IgD-negative memory B cell (primary cell): ENCODE results near the gene NTSR2. TPM values are rescaled to one million over a fixed set of nuclear protein-coding genes. Genes with fewer than 3 reads are reported as not detected.
A peak's percentile ranks its signal among the peaks of the same experiment; 100 is the strongest.

Experiments
- H3K27ac Mint-ChIP-seq, 3 donors: one replicate each; pipeline ENCODE4 v1.8.0; 2020 to 2022; ENCODE audit warnings: mild to moderate bottlenecking in 3 of 3, mixed read lengths in 3 of 3, moderate library complexity in 1 of 3
- H3K27me3 Mint-ChIP-seq: one replicate; pipeline ENCODE4 v1.8.0; 2021; ENCODE audit warnings: mixed read lengths
- H3K36me3 Mint-ChIP-seq: one replicate; pipeline ENCODE4 v1.8.0; 2020; ENCODE audit warnings: mild to moderate bottlenecking, mixed read lengths
- H3K4me1 Mint-ChIP-seq, 3 donors: one replicate each; pipeline ENCODE4 v1.8.0; 2020 to 2022; ENCODE audit warnings: mixed read lengths in 3 of 3, mild to moderate bottlenecking in 1 of 3
- H3K4me3 Mint-ChIP-seq, 4 donors: one replicate each; pipeline ENCODE4 v1.8.0; 2020 to 2022; ENCODE audit warnings: mild to moderate bottlenecking in 4 of 4, mixed read lengths in 4 of 4, moderate library complexity in 3 of 4
- H3K9me3 Mint-ChIP-seq, 3 donors: one replicate each; pipeline ENCODE4 v1.8.0; 2020 to 2021; ENCODE audit warnings: mixed read lengths in 3 of 3, mild to moderate bottlenecking in 1 of 3
- polyA plus RNA-seq: library from polyadenylated mRNA; unstranded; fragments of 300-500 nt; fragmentation: Illumina TruSeq; gene quantifications from one replicate; pipeline ENCODE4 v1.2.3, GENCODE V29; 2021

NTSR2 gene
- polyA plus RNA-seq, 1 donor from 2014 or later = not detected

- Mint-ChIP-seq H3K36me3 (no peaks in the 10 kb centered on the region), H3K9me3 (no peaks in the 10 kb centered on the region), H3K4me3 (no peak overlapping the region), H3K27ac (no peak overlapping the region), H3K27me3 (peaks cover 4% of the 10 kb centered on the region), H3K4me1 (peaks cover 0 to 1% (median 0%) of the 10 kb centered on the region in 3 donors)
Observed at GRCh38 chr2:11621410-11621809, 48.6 kb downstream of the NTSR2 start.

- peaks cover 4% of the 10 kb centered on the region for H3K27me3 Mint-ChIP-seq
- H3K36me3 Mint-ChIP-seq = no peaks in the 10 kb centered on the region
- H3K27ac Mint-ChIP-seq = no peak overlapping the region
- H3K4me1 Mint-ChIP-seq = peaks cover 0 to 1% (median 0%) of the 10 kb centered on the region in 3 donors
- H3K9me3 Mint-ChIP-seq = no peaks in the 10 kb centered on the region
- no peak overlapping the region for H3K4me3 Mint-ChIP-seq
Observed at GRCh38 chr2:11618708-11619062, 51.3 kb downstream of the NTSR2 start.

DNA sequence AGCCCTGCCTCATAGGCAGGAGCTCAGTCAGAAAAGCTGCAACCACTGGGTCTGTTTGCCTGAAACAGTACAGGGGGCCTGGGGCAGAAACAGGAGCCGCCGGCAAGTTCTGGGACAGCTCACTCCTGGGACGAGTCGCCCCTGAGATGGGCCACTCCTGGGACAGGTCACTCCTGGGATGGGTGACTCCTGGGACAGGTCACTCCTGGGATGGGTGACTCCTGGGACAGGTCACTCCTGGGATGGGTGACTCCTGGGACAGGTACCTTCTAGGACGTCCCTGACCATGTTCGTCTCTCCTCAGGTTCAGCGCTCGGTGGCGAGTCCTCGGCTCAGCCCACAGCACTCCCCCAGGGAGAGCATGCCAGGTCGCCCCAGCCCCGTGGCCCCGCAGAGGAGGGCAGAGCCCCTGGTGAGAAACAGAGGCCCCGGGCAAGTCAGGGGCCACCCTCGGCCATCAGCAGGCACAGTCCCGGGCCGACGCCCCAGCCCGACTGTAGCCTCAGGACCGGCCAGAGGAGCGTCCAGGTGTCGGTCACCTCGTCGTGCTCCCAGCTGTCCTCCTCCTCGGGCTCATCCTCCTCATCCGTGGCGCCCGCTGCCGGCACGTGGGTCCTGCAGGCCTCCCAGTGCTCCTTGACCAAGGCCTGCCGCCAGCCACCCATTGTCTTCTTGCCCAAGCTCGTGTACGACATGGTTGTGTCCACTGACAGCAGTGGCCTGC lies 51.8 kb downstream of the NTSR2 start:
- Mint-ChIP-seq H3K4me3 (no peak overlapping the region), H3K9me3 (no peaks in the 10 kb centered on the region), H3K4me1 (peaks cover 0 to 1% (median 0%) of the 10 kb centered on the region in 3 donors), H3K27ac (no peak overlapping the region), H3K27me3 (peaks cover 4% of the 10 kb centered on the region), H3K36me3 (no peaks in the 10 kb centered on the region)

GRCh38 chr2:11617527-11617926 lies 52.5 kb downstream of the NTSR2 start:
- Mint-ChIP-seq H3K27me3 (peaks cover 2% of the 10 kb centered on the region), H3K27ac (no peak overlapping the region), H3K9me3 (no peaks in the 10 kb centered on the region), H3K4me3 (peak overlapping the region in 1 of 4 donors; percentile 47), H3K4me1 (peaks cover 0 to 1% (median 0%) of the 10 kb centered on the region in 3 donors), H3K36me3 (no peaks in the 10 kb centered on the region)

DNA sequence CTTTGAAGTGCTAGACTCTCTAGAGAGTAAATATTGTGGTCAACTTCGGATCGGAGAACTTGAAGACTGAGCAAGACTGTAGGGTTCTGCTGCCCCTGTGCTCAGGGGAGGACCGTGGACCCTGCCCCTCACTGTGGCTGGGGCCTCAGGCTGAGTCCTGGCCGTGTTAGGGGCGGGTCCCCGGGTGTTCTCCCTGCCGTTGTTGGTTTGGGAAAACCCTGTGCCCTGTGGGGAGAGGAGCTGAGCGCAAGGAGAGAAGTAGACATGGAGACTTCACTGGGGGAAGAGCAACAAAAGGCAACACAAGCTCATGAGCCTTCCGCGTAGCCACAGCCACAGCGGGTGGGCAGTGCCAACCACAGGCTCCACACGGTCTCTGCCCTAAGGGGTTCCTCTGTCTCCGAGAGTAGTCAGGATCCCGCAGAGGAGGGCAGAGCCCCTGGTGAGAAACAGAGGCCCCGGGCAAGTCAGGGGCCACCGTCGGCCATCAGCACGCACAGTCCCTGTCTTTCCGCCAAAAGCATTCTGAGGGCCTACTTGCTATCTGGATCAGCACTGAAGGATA lies 53.1 kb downstream of the NTSR2 start:
- Mint-ChIP-seq H3K27ac (no peak overlapping the region), H3K27me3 (no peaks in the 10 kb centered on the region), H3K36me3 (no peaks in the 10 kb centered on the region), H3K4me3 (no peak overlapping the region), H3K4me1 (peaks cover 0 to 1% (median 0%) of the 10 kb centered on the region in 3 donors), H3K9me3 (no peaks in the 10 kb centered on the region)

- no peak overlapping the region for H3K27ac Mint-ChIP-seq
- no peak overlapping the region for H3K4me3 Mint-ChIP-seq
- H3K9me3 Mint-ChIP-seq = peaks cover 0 to 1% (median 0%) of the 10 kb centered on the region in 3 donors
- H3K27me3 Mint-ChIP-seq = no peaks in the 10 kb centered on the region
- peaks cover 0 to 1% (median 0%) of the 10 kb centered on the region in 3 donors for H3K4me1 Mint-ChIP-seq
- no peaks in the 10 kb centered on the region for H3K36me3 Mint-ChIP-seq
Observed at GRCh38 chr2:11616097-11616687, 53.8 kb downstream of the NTSR2 start.

DNA sequence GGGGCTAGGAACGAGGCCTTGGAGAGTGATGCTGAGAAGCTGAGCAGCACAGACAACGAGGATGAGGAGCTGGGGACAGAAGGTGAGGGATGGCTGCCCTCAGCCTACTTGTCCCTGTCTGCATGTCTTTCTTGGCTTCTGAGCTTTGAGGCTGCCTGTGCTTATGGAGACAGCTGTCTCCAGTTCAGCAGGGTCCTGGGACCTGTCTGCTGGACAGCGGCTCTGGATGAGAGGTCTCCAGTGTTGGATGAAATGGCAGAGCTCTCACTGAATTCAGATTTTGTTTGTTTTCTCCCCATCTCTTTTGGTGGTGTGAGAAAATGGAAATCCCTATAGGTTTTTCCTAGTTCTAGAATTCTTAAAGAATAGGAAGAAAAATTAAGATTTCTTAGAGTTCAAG lies 54.8 kb downstream of the NTSR2 start:
- Mint-ChIP-seq H3K4me3 (no peak overlapping the region), H3K27me3 (no peaks in the 10 kb centered on the region), H3K4me1 (peaks cover 0 to 1% (median 0%) of the 10 kb centered on the region in 3 donors), H3K27ac (no peak overlapping the region), H3K9me3 (peaks cover 0 to 1% (median 0%) of the 10 kb centered on the region in 3 donors), H3K36me3 (no peaks in the 10 kb centered on the region)

DNA sequence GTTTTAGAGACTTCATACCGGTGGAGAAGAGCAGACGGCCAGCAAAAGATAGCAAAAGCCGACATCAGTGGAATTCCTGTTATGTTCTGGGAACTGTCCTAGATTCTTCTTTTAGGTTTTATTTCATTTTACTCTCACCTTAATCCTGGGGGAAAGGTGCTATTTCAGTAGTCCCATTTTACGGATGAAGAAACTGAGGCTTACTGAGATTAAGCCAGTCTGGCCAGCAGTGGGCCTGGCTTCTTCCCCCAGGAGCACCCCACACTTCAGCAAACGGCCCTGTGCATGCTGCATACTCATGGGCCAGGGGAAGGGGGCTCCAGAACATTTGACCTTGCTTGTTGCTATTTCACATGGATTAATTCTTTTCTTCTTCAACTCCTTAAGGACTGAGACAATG lies 56.7 kb downstream of the NTSR2 start:
- Mint-ChIP-seq H3K27ac (no peak overlapping the region), H3K4me3 (no peak overlapping the region), H3K9me3 (peaks cover 0 to 1% (median 0%) of the 10 kb centered on the region in 3 donors), H3K4me1 (peaks cover 0 to 1% (median 0%) of the 10 kb centered on the region in 3 donors), H3K27me3 (no peaks in the 10 kb centered on the region), H3K36me3 (no peaks in the 10 kb centered on the region)

DNA sequence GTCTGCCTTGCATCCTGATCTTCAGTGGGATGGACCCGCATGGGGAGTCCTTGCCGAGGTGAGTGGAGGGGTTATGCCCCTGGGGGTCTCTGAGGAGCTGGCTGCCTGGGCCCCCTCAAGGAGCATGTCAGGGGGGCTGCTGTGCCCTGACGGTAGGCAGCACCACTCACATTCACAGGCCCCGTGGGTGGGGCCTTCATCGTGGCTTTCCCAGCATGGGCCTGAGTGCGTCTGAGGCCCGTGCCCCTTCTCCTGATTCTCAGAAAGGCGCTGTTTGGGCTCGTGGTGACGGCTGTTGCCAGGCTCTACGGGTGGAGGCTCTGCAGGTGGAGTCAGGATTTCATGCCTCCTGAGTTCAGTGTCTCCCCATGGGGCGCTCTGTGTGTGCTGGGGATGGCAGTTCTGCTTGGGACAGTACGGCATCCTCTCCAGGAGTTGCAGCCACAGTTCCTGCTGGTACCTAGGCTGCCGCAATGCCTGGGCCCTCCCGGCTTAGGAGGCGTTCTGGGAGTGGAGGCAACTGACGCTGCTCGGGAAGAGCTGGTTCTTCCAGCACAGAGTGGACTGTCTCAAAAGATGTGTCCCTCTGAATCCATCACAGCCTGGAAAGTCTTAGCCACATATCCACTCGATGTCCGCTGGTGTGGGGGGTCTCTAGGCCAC lies 57.3 kb downstream of the NTSR2 start:
- Mint-ChIP-seq H3K4me3 (no peak overlapping the region), H3K4me1 (peaks cover 0 to 1% (median 0%) of the 10 kb centered on the region in 3 donors), H3K27ac (no peak overlapping the region), H3K9me3 (peaks cover 0 to 1% (median 0%) of the 10 kb centered on the region in 3 donors), H3K27me3 (no peaks in the 10 kb centered on the region), H3K36me3 (no peaks in the 10 kb centered on the region)

GRCh38 chr2:11611251-11611650 lies 58.7 kb downstream of the NTSR2 start:
- no peaks in the 10 kb centered on the region for H3K36me3 Mint-ChIP-seq
- H3K4me1 Mint-ChIP-seq = no peaks in the 10 kb centered on the region
- H3K27ac Mint-ChIP-seq = no peak overlapping the region
- peaks cover 0 to 1% (median 0%) of the 10 kb centered on the region in 3 donors for H3K9me3 Mint-ChIP-seq
- H3K4me3 Mint-ChIP-seq = no peak overlapping the region
- no peaks in the 10 kb centered on the region for H3K27me3 Mint-ChIP-seq

GRCh38 chr2:11610624-11611242 lies 59.3 kb downstream of the NTSR2 start:
- no peak overlapping the region for H3K27ac Mint-ChIP-seq
- H3K9me3 Mint-ChIP-seq = peaks cover 0 to 1% (median 0%) of the 10 kb centered on the region in 3 donors
- no peak overlapping the region for H3K4me3 Mint-ChIP-seq
- no peaks in the 10 kb centered on the region for H3K36me3 Mint-ChIP-seq
- no peaks in the 10 kb centered on the region for H3K4me1 Mint-ChIP-seq
- H3K27me3 Mint-ChIP-seq = no peaks in the 10 kb centered on the region

Other genes starting within 250 kb of the NTSR2 start
- gene E2F6, start 204.0 kb downstream of the NTSR2 start, polyA plus RNA-seq = 4.4 TPM
- not detected for gene GREB1, start 136.2 kb downstream of the NTSR2 start, polyA plus RNA-seq
- gene LPIN1, start 76.4 kb upstream of the NTSR2 start, polyA plus RNA-seq = 17.3 TPM